GM18858 (cell line): ENCODE data around the gene SPAG6.
"Not testable (repeated sequence)": the region's sequence is repeated elsewhere in the genome, so short reads cannot be mapped to it uniquely, and the experiment has no call there.

Experiments used
- ATAC-seq: cut with Tn5 transposase; IDR thresholded peaks from one replicate; pipeline ENCODE4 v1.9.1; 2021; ENCODE audit not compliant: unreplicated experiment

The SPAG6 gene

GRCh38 chr10:22345301-22346095 is at the start of gene SPAG6:
TSS of gene SPAG6 (plus strand) at chr10:22345496. CDS start at chr10:22345612, 116 bp downstream.
- no peak for ATAC-seq

GRCh38 chr10:22301193-22301592 is 44.1 kb upstream of the SPAG6 start:
- ATAC-seq = no peak

GRCh38 chr10:22303461-22303860 is 41.8 kb upstream of the SPAG6 start:
- ATAC-seq = no peak

GRCh38 chr10:22305721-22306120 is 39.6 kb upstream of the SPAG6 start:
- ATAC-seq = no peak

- ATAC-seq = peak; percentile 98
Measured at GRCh38 chr10:22308390-22308789, 36.9 kb upstream of the SPAG6 start.

- no peak for ATAC-seq
Measured at GRCh38 chr10:22309180-22310000, 35.9 kb upstream of the SPAG6 start.

GRCh38 chr10:22310012-22310411 is 35.3 kb upstream of the SPAG6 start:
- not testable (repeated sequence) for ATAC-seq

- ATAC-seq = no peak
Measured at GRCh38 chr10:22310928-22311327, 34.4 kb upstream of the SPAG6 start.

GRCh38 chr10:22314852-22315251 is 30.4 kb upstream of the SPAG6 start:
- ATAC-seq = no peak

- ATAC-seq = peak; percentile 21
Measured at GRCh38 chr10:22315455-22316285, 29.6 kb upstream of the SPAG6 start.

- ATAC-seq = peak; percentile 39
Measured at GRCh38 chr10:22316286-22317075, 28.8 kb upstream of the SPAG6 start, which contains the start of gene COMMD3. TSS of gene COMMD3 (plus strand) at chr10:22316388. CDS start at chr10:22316418, 30 bp downstream.

GRCh38 chr10:22317076-22317370 is 28.3 kb upstream of the SPAG6 start:
- ATAC-seq = peak; percentile 29

GRCh38 chr10:22317771-22318565 is 27.3 kb upstream of the SPAG6 start:
- ATAC-seq = no peak

GRCh38 chr10:22318772-22319171 is 26.5 kb upstream of the SPAG6 start:
- no peak for ATAC-seq

GRCh38 chr10:22319547-22319979 is 25.7 kb upstream of the SPAG6 start:
- ATAC-seq = no peak

GRCh38 chr10:22319980-22320558 is 25.2 kb upstream of the SPAG6 start:
- no peak for ATAC-seq

GRCh38 chr10:22320591-22321155 is 24.6 kb upstream of the SPAG6 start, which contains the start of gene BMI1:
TSS of gene BMI1 (plus strand) at chr10:22321099. CDS start at chr10:22326450, 5,351 bp downstream.
- ATAC-seq = no peak

GRCh38 chr10:22321156-22321923 is 24.0 kb upstream of the SPAG6 start:
- no peak for ATAC-seq
